A673 (cell line): Measurements from ENCODE around the gene PFKFB4. TPM values are rescaled to one million over a fixed set of nuclear protein-coding genes. Genes with fewer than 3 reads are reported as not detected.
"Not testable (repeated sequence)": the region's sequence is repeated elsewhere in the genome, so short reads cannot be mapped to it uniquely, and the experiment has no call there.

Experiments
- BruUV-seq: library from RNA; stranded (reverse); fragments of 400-500 nt; replicated peaks from 2 replicates; lab custom pipeline; 2021; lab: Mats Ljungman, UMichigan
- CTCF ChIA-PET: fragments of 300-600 bp; sonication (Branson Sonifier 250); formaldehyde crosslinking; loops from one replicate; lab custom pipeline; 2022; ENCODE audit warnings: antibody characterized with exemption; lab: Charles Lee
- POLR2A ChIA-PET: fragments of 300-600 bp; sonication (Branson Sonifier 250); formaldehyde crosslinking; loops from one replicate; lab custom pipeline; 2022; ENCODE audit warnings: antibody characterized with exemption; ENCODE audit not compliant: low non-redundant PET; lab: Charles Lee
- DNase-seq: peaks from one replicate; pipeline ENCODE4 v3.0.0-alpha.2; 2015; ENCODE audit warnings: low spot score
- H3K27ac ChIP-seq: fragments of 200-600 bp; sonication (generic); 2 replicates; pipeline ENCODE4 v1.5.1; 2016; ENCODE audit warnings: mixed run types, low read depth, mild to moderate bottlenecking, mixed read lengths, antibody characterized with exemption, low read length; ENCODE audit not compliant: poor library complexity, severe bottlenecking
- H3K27me3 ChIP-seq: fragments of 200-600 bp; sonication (generic); replicated peaks from 2 replicates; pipeline ENCODE4 v1.6.1; 2017; ENCODE audit warnings: mixed run types, low read depth, mild to moderate bottlenecking, mixed read lengths, antibody characterized with exemption, low read length; ENCODE audit not compliant: insufficient read depth, poor library complexity
- H3K36me3 ChIP-seq: fragments of 200-600 bp; sonication (generic); 2 replicates; pipeline ENCODE4 v1.6.1; 2016; ENCODE audit warnings: mixed run types, mild to moderate bottlenecking, mixed read lengths, antibody characterized with exemption, low read length; ENCODE audit not compliant: insufficient read depth, poor library complexity, severe bottlenecking
- H3K4me1 ChIP-seq: fragments of 200-600 bp; sonication (generic); 2 replicates; pipeline ENCODE4 v1.6.1; 2017; ENCODE audit warnings: mixed run types, mild to moderate bottlenecking, mixed read lengths, antibody characterized with exemption, low read length; ENCODE audit not compliant: insufficient read depth, poor library complexity, severe bottlenecking
- H3K4me3 ChIP-seq: fragments of 200-600 bp; sonication (generic); 2 replicates; pipeline ENCODE4 v1.5.1; 2016; ENCODE audit warnings: low read depth, mixed run types, mild to moderate bottlenecking, mixed read lengths, low read length; ENCODE audit not compliant: poor library complexity, severe bottlenecking
- H3K9me3 ChIP-seq: fragments of 200-600 bp; sonication (generic); 2 replicates; pipeline ENCODE4 v1.6.1; 2016; ENCODE audit warnings: mixed run types, low read depth, mild to moderate bottlenecking, mixed read lengths, antibody characterized with exemption, low read length; ENCODE audit not compliant: poor library complexity, severe bottlenecking
- EZH2 ChIP-seq: fragments of 200-600 bp; sonication (generic); IDR thresholded peaks from 2 replicates; pipeline ENCODE4 v1.6.1; 2017; ENCODE audit warnings: borderline replicate concordance, low read depth, mild to moderate bottlenecking, mixed read lengths, antibody characterized with exemption, low read length; ENCODE audit not compliant: poor library complexity, severe bottlenecking
- intact Hi-C: fragments of 100-400 bp; cut with micrococcal nuclease; formaldehyde crosslinking; loops from one replicate; pipeline ENCODE4 v1.10.0; 2022; ENCODE audit not compliant: unreplicated experiment
- total RNA-seq: library from RNA; stranded (reverse); gene quantifications from 2 replicates; pipeline ENCODE4 v1.2.3, GENCODE V29; 2021
- TF ChIP-seq, protein P1 (sequence below): fragments of 300-800, 200-600 bp; sonication (generic); conservative IDR thresholded peaks from 2 replicates; pipeline ENCODE4 v1.5.1; 2017; ENCODE audit warnings: low read depth, mild to moderate bottlenecking, antibody characterized with exemption, low read length, moderate library complexity, mixed read lengths

The PFKFB4 gene
- total RNA-seq, 1 experiment from 2014 or later: 5.0 TPM

DNA sequence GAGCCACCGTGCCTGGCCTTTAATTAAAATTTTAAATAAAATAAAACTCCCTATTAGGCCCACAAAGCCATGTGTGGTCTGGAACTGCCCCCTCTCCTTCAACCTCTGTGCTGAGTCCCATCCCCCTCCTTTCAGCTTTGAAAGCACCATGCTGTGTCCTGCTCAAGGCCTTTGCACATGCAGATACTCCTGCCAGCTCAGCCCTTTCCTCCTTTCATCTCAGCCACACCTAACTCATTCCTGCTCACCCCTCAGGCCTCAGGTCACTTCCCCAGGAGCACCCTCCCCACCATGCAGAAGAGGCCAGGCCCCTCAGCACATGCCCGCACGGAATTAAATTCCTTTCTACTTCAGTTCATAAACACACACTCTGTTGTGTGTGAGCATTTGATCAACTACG is 82.0 kb downstream of the PFKFB4 start:
- intact Hi-C loops: loop anchor here (10.0 kb wide), 1 partner anchor 70 kb away; no protein-coding TSS in a partner anchor
- H3K27me3 ChIP-seq: no peaks in the 10 kb centered on the region
- no peak for DNase-seq
- no peak for TF ChIP-seq EZH2
- TF ChIP-seq, protein P1, sequence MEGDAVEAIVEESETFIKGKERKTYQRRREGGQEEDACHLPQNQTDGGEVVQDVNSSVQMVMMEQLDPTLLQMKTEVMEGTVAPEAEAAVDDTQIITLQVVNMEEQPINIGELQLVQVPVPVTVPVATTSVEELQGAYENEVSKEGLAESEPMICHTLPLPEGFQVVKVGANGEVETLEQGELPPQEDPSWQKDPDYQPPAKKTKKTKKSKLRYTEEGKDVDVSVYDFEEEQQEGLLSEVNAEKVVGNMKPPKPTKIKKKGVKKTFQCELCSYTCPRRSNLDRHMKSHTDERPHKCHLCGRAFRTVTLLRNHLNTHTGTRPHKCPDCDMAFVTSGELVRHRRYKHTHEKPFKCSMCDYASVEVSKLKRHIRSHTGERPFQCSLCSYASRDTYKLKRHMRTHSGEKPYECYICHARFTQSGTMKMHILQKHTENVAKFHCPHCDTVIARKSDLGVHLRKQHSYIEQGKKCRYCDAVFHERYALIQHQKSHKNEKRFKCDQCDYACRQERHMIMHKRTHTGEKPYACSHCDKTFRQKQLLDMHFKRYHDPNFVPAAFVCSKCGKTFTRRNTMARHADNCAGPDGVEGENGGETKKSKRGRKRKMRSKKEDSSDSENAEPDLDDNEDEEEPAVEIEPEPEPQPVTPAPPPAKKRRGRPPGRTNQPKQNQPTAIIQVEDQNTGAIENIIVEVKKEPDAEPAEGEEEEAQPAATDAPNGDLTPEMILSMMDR: no peak
- ChIA-PET CTCF (no interaction called here), POLR2A (no interaction called here)
- no TSS peak for BruUV-seq
- no peak overlapping the region for H3K27ac ChIP-seq
- H3K9me3 ChIP-seq: no peaks in the 10 kb centered on the region
- no peak overlapping the region for H3K4me3 ChIP-seq
- no peaks in the 10 kb centered on the region for H3K36me3 ChIP-seq
- peaks cover 6% of the 10 kb centered on the region for H3K4me1 ChIP-seq

DNA sequence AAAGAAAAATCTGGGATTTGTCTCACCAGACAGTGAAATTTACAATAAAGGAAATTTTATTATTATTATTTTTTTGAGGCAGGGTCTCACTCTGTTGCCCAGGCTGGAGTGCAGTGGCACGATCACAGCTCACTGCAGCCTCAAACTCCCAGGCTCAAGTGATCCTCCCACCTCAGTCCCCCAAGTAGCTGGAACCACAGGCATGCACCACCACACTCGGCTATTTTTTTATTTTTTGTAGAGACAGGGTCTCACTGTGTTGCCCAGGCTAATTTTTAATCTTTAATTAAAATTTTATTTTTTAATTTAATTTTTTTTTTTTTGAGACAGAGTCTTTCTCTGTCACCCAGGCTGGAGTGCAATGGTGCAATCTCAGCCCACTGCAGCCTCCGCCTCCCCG is 82.6 kb downstream of the PFKFB4 start:
- H3K4me3 ChIP-seq, DNase-seq, H3K27ac ChIP-seq, H3K4me1 ChIP-seq, H3K9me3 ChIP-seq, CTCF ChIA-PET, H3K36me3 ChIP-seq, H3K27me3 ChIP-seq, POLR2A ChIA-PET, BruUV-seq: not testable (repeated sequence)
- intact Hi-C loops: loop anchor here (10.0 kb wide), 1 partner anchor 71 kb away; no protein-coding TSS in a partner anchor

DNA sequence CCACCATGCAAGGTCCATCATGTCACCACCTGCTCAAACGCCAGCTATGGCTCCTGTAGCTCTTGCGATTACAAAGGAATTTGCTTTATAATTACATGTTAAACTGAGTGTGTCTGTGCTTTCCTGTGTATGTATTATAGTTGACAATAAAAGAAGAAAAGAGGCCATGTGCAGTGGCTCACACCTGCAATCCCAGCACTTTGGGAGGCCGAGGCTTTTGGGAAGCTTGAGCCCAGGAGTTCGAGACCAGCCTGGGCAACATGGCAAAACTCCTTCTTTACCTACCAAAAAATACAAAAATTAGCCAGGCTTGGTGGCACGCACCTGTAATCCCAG is 83.0 kb downstream of the PFKFB4 start:
- H3K4me3 ChIP-seq: no peak overlapping the region
- H3K27ac ChIP-seq: peak overlapping the region; percentile 88
- TF ChIP-seq EZH2: no peak
- TF ChIP-seq, protein P1: no peak
- POLR2A ChIA-PET: no interaction called here
- H3K27me3 ChIP-seq: no peaks in the 10 kb centered on the region
- intact Hi-C loops: loop anchor here (10.0 kb wide), 1 partner anchor 71 kb away; no protein-coding TSS in a partner anchor
- peaks cover 6% of the 10 kb centered on the region for H3K4me1 ChIP-seq
- CTCF ChIA-PET: no interaction called here
- no peak for DNase-seq
- no peaks in the 10 kb centered on the region for H3K36me3 ChIP-seq
- no peaks in the 10 kb centered on the region for H3K9me3 ChIP-seq
- BruUV-seq: no TSS peak

DNA sequence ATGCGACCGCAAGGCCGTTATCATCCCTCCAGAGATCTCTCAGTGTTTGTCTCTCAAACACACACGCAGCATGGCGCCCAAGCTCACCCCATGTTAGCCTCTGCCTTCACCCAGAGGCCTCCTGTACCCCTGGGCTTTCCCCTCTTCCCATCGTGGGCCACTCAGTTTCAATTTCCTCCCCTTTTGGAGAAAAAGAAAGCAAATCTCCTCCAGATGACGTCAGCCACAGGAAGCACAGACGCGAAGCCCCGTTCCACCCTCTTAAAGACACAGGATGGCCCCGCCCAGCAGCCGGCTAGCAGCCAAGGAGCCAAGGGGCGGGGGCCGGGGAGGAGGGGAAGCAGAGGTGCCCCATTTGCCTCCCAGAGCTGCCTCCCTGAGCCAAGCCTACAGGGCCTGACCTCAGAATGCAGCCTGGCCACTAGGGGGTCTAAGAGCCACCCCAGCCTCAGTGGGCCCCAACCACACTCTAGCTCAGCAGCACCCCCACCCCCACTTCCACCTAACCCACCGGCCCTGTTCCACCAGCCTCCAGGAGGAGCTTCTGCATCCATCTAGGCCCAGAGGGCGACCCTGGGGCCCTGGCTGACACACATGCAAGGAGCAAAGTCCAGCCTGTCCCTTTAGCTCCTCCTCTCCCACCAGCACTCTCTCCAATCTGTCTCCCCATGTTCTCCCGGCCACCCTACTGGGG is 83.5 kb downstream of the PFKFB4 start:
- Histone ChIP-seq H3K4me3 (peak overlapping the region; percentile 67), H3K27ac (peak overlapping the region; percentile 88), H3K4me1 (peaks cover 6% of the 10 kb centered on the region), H3K36me3 (no peaks in the 10 kb centered on the region), H3K9me3 (no peaks in the 10 kb centered on the region), H3K27me3 (no peaks in the 10 kb centered on the region)
- BruUV-seq: no TSS peak
- ChIA-PET CTCF (no interaction called here), POLR2A (no interaction called here)
- DNase-seq: peak; percentile 91
- TF ChIP-seq, protein P1: no peak; the same call in 1 of the 2 replicates
- no peak for TF ChIP-seq EZH2
- intact Hi-C loops: loop anchor here (10.0 kb wide), 1 partner anchor 72 kb away; no protein-coding TSS in a partner anchor
